Mesenchymal stem cell (in vitro differentiated cells and primary cell): ENCODE measurements around the gene KIF5B.
"Not testable (repeated sequence)": the region's sequence is repeated elsewhere in the genome, so short reads cannot be mapped to it uniquely, and the experiment has no call there.

Source experiments
- DNase-seq: peaks from one replicate; pipeline ENCODE4 v3.0.0-alpha.2; 2013
- H2AFZ ChIP-seq: one replicate; pipeline ENCODE4 v1.6.1; 2013; ENCODE audit warnings: low read depth, mild to moderate bottlenecking, control low read depth, inconsistent platforms, low read length, moderate library complexity
- H2AK5ac ChIP-seq: 2 replicates; pipeline ENCODE4 v1.6.1; 2013; ENCODE audit warnings: low read length, moderate library complexity, mild to moderate bottlenecking, inconsistent platforms; ENCODE audit not compliant: severe bottlenecking
- H2BK120ac ChIP-seq: one replicate; pipeline ENCODE4 v1.6.1; 2013; ENCODE audit warnings: low read depth, mild to moderate bottlenecking, inconsistent platforms, low read length, moderate library complexity
- H2BK12ac ChIP-seq, 2 experiments: one replicate each; pipeline ENCODE4 v1.6.1; 2013; ENCODE audit warnings: inconsistent platforms in 2 of 2, low read length in 2 of 2, mild to moderate bottlenecking in 2 of 2, moderate library complexity in 2 of 2, control low read depth in 1 of 2
- H2BK15ac ChIP-seq: one replicate; pipeline ENCODE4 v1.6.1; 2013; ENCODE audit warnings: mild to moderate bottlenecking, low read depth, inconsistent platforms; ENCODE audit not compliant: poor library complexity, severe bottlenecking
- H2BK5ac ChIP-seq: 2 replicates; pipeline ENCODE4 v1.6.1; 2013; ENCODE audit warnings: low read depth, mild to moderate bottlenecking, low read length, control low read depth, inconsistent platforms; ENCODE audit not compliant: poor library complexity, severe bottlenecking
- H3K14ac ChIP-seq, 2 experiments: one replicate each; pipeline ENCODE4 v1.6.1; 2013; ENCODE audit warnings: inconsistent platforms in 2 of 2, low read length in 2 of 2, control low read depth in 1 of 2, mild to moderate bottlenecking in 1 of 2, moderate library complexity in 1 of 2
- H3K18ac ChIP-seq, 2 experiments: one replicate each; pipeline ENCODE4 v1.6.1; 2013; ENCODE audit warnings: inconsistent platforms in 2 of 2, low read length in 2 of 2, control low read depth in 1 of 2, low read depth in 1 of 2, mild to moderate bottlenecking in 1 of 2
- H3K23ac ChIP-seq, 2 experiments: one replicate each; pipeline ENCODE4 v1.6.1; 2013; ENCODE audit warnings: inconsistent platforms in 2 of 2, low read length in 2 of 2, mild to moderate bottlenecking in 2 of 2, moderate library complexity in 2 of 2, control low read depth in 1 of 2
- H3K27ac ChIP-seq: 2 replicates; pipeline ENCODE4 v1.5.1; 2013; ENCODE audit warnings: mild to moderate bottlenecking, moderate library complexity, low read length, control low read depth, inconsistent platforms; ENCODE audit not compliant: poor library complexity, severe bottlenecking
- H3K27me3 ChIP-seq, 2 experiments: 2 replicates each; pipeline versions ENCODE4 v1.6.1 to v1.7.0; 2013; ENCODE audit warnings: low read length in 2 of 2, mild to moderate bottlenecking in 2 of 2, moderate library complexity in 2 of 2, control low read depth in 1 of 2, inconsistent platforms in 1 of 2; ENCODE audit not compliant: control insufficient read depth in 1 of 2, insufficient read depth in 1 of 2
- H3K36me3 ChIP-seq, 2 experiments: 2 replicates each; pipeline versions ENCODE4 v1.6.1 to v1.7.0; 2013; ENCODE audit warnings: low read length in 2 of 2, control low read depth in 1 of 2, inconsistent platforms in 1 of 2, low read depth in 1 of 2, mild to moderate bottlenecking in 1 of 2; ENCODE audit not compliant: insufficient read depth in 2 of 2, control insufficient read depth in 1 of 2
- H3K4ac ChIP-seq, 2 experiments: one replicate each; pipeline ENCODE4 v1.6.1; 2013; ENCODE audit warnings: inconsistent platforms in 2 of 2, low read length in 2 of 2, mild to moderate bottlenecking in 2 of 2, moderate library complexity in 2 of 2, control low read depth in 1 of 2, low read depth in 1 of 2
- H3K4me1 ChIP-seq: 2 replicates; pipeline ENCODE4 v1.6.1; 2013; ENCODE audit warnings: low read depth, low read length, control low read depth; ENCODE audit not compliant: control insufficient read depth, insufficient read depth
- H3K4me2 ChIP-seq: 2 replicates; pipeline ENCODE4 v1.6.1; 2013; ENCODE audit warnings: low read length, mild to moderate bottlenecking, inconsistent platforms; ENCODE audit not compliant: poor library complexity, severe bottlenecking
- H3K4me3 ChIP-seq, 2 experiments: 2 replicates each; pipeline versions ENCODE4 v1.5.1 to v1.7.0; 2013; ENCODE audit warnings: low read length in 2 of 2, mild to moderate bottlenecking in 2 of 2, control low read depth in 1 of 2, low read depth in 1 of 2; ENCODE audit not compliant: insufficient read depth in 1 of 2
- H3K79me1 ChIP-seq: replicated peaks from 2 replicates; pipeline ENCODE4 v1.6.1; 2013; ENCODE audit warnings: mild to moderate bottlenecking, control low read depth, low read length, inconsistent platforms; ENCODE audit not compliant: poor library complexity, severe bottlenecking
- H3K9ac ChIP-seq: 2 replicates; pipeline ENCODE4 v1.7.0; 2013; ENCODE audit warnings: mild to moderate bottlenecking, low read length, moderate library complexity
- H3K9me3 ChIP-seq: 2 replicates; pipeline ENCODE4 v1.7.0; 2013; ENCODE audit warnings: mild to moderate bottlenecking, low read length; ENCODE audit not compliant: control insufficient read depth
- H4K8ac ChIP-seq: one replicate; pipeline ENCODE4 v1.6.1; 2013; ENCODE audit warnings: inconsistent platforms, mild to moderate bottlenecking, low read length, moderate library complexity
- H4K91ac ChIP-seq: one replicate; pipeline ENCODE4 v1.6.1; 2013; ENCODE audit warnings: mild to moderate bottlenecking, low read length, inconsistent platforms
- WGBS: methylation state at CpG from one replicate; pipeline ENCODE4 v1.1.7; 2013; ENCODE audit warnings: mixed read lengths; 5-methylcytosine and 5-hydroxymethylcytosine counted together

Gene KIF5B

DNA sequence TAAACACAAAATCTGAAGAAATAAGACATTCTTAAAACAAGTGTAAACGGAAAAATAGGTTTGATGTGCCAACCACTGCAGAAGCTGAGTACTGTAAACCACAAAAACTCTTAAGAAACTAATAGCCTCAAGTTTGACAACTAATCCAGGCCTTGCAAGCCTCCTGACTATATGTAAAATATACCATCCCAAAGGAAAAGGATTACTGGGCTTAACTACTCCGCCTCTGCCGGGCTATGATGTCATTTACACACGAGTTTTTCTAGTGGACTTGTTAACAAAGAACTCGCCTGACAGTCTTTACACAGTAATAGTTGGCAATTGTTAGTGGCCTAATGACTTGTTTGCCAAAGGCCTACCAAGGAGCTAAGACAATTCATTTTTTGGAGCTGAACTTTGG is 2.1 kb downstream of the KIF5B start:
- Histone ChIP-seq H2BK15ac (no peak overlapping the region), H3K4me1 (peaks cover 5% of the 10 kb centered on the region), H2AFZ (no peak overlapping the region), H3K4me3 (peak overlapping the region in 1 of 2 experiments; percentile 83), H2BK5ac (no peak overlapping the region), H3K4ac (no peak overlapping the region), H4K91ac (no peak overlapping the region), H3K36me3 (peaks cover 0 to 4% of the 10 kb centered on the region in 2 experiments), H2BK12ac (no peak overlapping the region), H3K14ac (no peak overlapping the region), H3K79me1 (peaks cover 7% of the 10 kb centered on the region), H4K8ac (no peak overlapping the region), H3K9me3 (no peaks in the 10 kb centered on the region), H3K27me3 (no peaks in the 10 kb centered on the region), H3K23ac (no peak overlapping the region), H2AK5ac (no peak overlapping the region), H3K27ac (peak overlapping the region; percentile 26), H3K18ac (no peak overlapping the region), H2BK120ac (no peak overlapping the region), H3K4me2 (peak overlapping the region; percentile 84), H3K9ac (peak overlapping the region; percentile 93)
- peak; percentile 88 for DNase-seq
- WGBS = 1% methylated on average over 5 of the region's 5 CpGs

DNA sequence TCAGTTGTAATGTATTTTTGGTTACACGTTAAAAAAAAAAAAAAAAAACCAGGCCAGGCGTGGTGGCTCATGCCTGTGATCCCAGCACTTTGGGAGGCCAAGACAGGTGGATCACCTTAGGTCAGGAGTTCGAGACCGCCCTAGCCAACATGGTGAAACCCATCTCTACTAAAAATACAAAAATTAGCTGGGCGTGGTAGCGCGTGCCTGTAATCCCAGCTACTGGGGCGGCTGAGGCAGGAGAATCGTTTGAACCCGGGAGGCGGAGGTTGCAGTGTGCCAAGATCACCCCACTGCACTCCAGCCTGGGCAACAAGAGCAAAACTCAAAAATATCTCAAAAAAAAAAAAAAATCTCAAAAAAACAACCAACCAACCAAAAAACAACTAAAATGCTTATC is 2.8 kb downstream of the KIF5B start:
- H2BK5ac ChIP-seq, H3K14ac ChIP-seq, H4K8ac ChIP-seq, H3K23ac ChIP-seq, H3K27ac ChIP-seq, H3K18ac ChIP-seq, H2BK120ac ChIP-seq, H4K91ac ChIP-seq, H3K4ac ChIP-seq, H3K9me3 ChIP-seq, H3K27me3 ChIP-seq, DNase-seq, H2BK15ac ChIP-seq, H3K4me1 ChIP-seq, H2AFZ ChIP-seq, H3K36me3 ChIP-seq, H2BK12ac ChIP-seq, H2AK5ac ChIP-seq, H3K79me1 ChIP-seq: not testable (repeated sequence)
- Histone ChIP-seq H3K4me3 (peak overlapping the region in 1 of 2 experiments; percentile 83), H3K4me2 (peak overlapping the region; percentile 47), H3K9ac (peak overlapping the region; percentile 93)
- WGBS = 80% methylated on average over 11 of the region's 11 CpGs

DNA sequence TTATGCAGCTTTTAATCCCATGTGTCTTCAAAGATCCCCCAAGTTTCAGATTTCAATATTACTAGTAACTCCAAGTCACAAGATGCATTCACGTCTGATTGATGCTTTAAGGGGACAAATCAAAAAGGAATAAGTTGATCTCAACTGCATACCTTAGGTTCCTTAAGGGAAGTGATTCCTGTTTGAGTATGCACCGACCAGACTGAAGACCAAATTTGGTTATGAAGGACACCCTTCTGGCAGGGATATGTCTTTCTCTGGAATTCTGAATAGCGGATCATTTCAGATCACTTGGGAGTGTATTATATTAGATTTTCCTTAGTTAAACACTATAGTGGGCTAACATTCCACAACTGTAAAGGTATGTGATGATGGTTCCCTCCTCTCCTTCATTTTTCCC is 4.3 kb downstream of the KIF5B start:
- peaks cover 0 to 19% of the 10 kb centered on the region in 2 experiments for H3K36me3 ChIP-seq
- H2BK15ac ChIP-seq = no peak overlapping the region
- peaks cover 6% of the 10 kb centered on the region for H3K4me1 ChIP-seq
- H3K9me3 ChIP-seq = no peaks in the 10 kb centered on the region
- 45% methylated on average over 2 of the region's 3 CpGs for WGBS
- peak overlapping the region; percentile 58 for H3K9ac ChIP-seq
- H3K4me3 ChIP-seq = peak overlapping the region in 1 of 2 experiments; percentile 83
- H3K4me2 ChIP-seq = no peak overlapping the region
- H3K23ac ChIP-seq = no peak overlapping the region
- no peak overlapping the region for H3K14ac ChIP-seq
- H2AK5ac ChIP-seq = no peak overlapping the region
- no peak overlapping the region for H2BK5ac ChIP-seq
- H2BK12ac ChIP-seq = no peak overlapping the region
- no peak overlapping the region for H4K91ac ChIP-seq
- no peak overlapping the region for H2AFZ ChIP-seq
- no peak for DNase-seq
- H3K4ac ChIP-seq = no peak overlapping the region
- peaks cover under 1% of the 10 kb centered on the region for H3K79me1 ChIP-seq
- no peak overlapping the region for H3K18ac ChIP-seq
- no peaks in the 10 kb centered on the region for H3K27me3 ChIP-seq
- H4K8ac ChIP-seq = no peak overlapping the region
- no peak overlapping the region for H3K27ac ChIP-seq
- no peak overlapping the region for H2BK120ac ChIP-seq

GRCh38 chr10:32050177-32050576 is 6.0 kb downstream of the KIF5B start:
- no peaks in the 10 kb centered on the region for H3K9me3 ChIP-seq
- no peaks in the 10 kb centered on the region for H3K79me1 ChIP-seq
- no peak overlapping the region for H3K9ac ChIP-seq
- H3K36me3 ChIP-seq = peaks cover 0 to 37% of the 10 kb centered on the region in 2 experiments
- H3K4me2 ChIP-seq = no peak overlapping the region
- no peak overlapping the region for H2BK5ac ChIP-seq
- no peak overlapping the region for H4K91ac ChIP-seq
- H2BK120ac ChIP-seq = no peak overlapping the region
- no peak overlapping the region for H3K14ac ChIP-seq
- H3K4ac ChIP-seq = no peak overlapping the region
- no peak overlapping the region for H2BK12ac ChIP-seq
- DNase-seq = no peak
- peak overlapping the region in 1 of 2 experiments; percentile 14 for H3K4me3 ChIP-seq
- no peak overlapping the region for H3K18ac ChIP-seq
- H2AK5ac ChIP-seq = no peak overlapping the region
- no peak overlapping the region for H2BK15ac ChIP-seq
- no peak overlapping the region for H4K8ac ChIP-seq
- H3K27me3 ChIP-seq = no peaks in the 10 kb centered on the region
- peaks cover 5% of the 10 kb centered on the region for H3K4me1 ChIP-seq
- no peak overlapping the region for H2AFZ ChIP-seq
- no peak overlapping the region for H3K23ac ChIP-seq
- 50% methylated on average over 4 of the region's 6 CpGs for WGBS
- H3K27ac ChIP-seq = no peak overlapping the region
